Left kidney (tissue), 8 donors: Measurements from ENCODE around the gene STEAP1. TPM values are rescaled to one million over a fixed set of nuclear protein-coding genes. Genes with fewer than 3 reads are reported as not detected.
A peak's percentile ranks its signal among the peaks of the same experiment; 100 is the strongest.
"Not testable (repeated sequence)": the region's sequence is repeated elsewhere in the genome, so short reads cannot be mapped to it uniquely, and the experiment has no call there.

ENCODE experiments used
- DNase-seq: peaks from one replicate; pipeline ENCODE4 v3.0.0-alpha.2; 2013
- long read RNA-seq, 8 donors: transcript quantifications; one replicate each; lab custom pipeline, GENCODE V29; 2026
- polyA plus RNA-seq: library from polyadenylated mRNA; unstranded; fragments of 120-200 nt; gene quantifications from one replicate; pipeline ENCODE4 v1.2.1, GENCODE V29; 2013; ENCODE audit not compliant: insufficient read length

STEAP1 gene
- 16.5 TPM for polyA plus RNA-seq
- long read RNA-seq, donor 1, transcript STEAP1-201 (5 exons, 1,313 nt): major isoform, 6 of 6 reads
- long read RNA-seq, donor 1, partial matches to known transcripts: 0 of 6 reads
- long read RNA-seq, donor 1, other reads (novel, unspliced or antisense): 0 of 6 reads
- long read RNA-seq, donor 2, partial matches to known transcripts: 0 of 4 reads
- long read RNA-seq, donor 2, other reads (novel, unspliced or antisense): 0 of 4 reads
- long read RNA-seq, donor 3, transcript STEAP1-201 (5 exons, 1,313 nt): major isoform, 6 of 9 reads
- long read RNA-seq, donor 3, partial matches to known transcripts: 0 of 9 reads
- long read RNA-seq, donor 3, other reads (novel, unspliced or antisense): 0 of 9 reads
- long read RNA-seq, donor 4: 0 reads
- long read RNA-seq, donor 5, transcript STEAP1-201 (5 exons, 1,313 nt): major isoform, 10 of 11 reads
- long read RNA-seq, donor 5, partial matches to known transcripts: 0 of 11 reads
- long read RNA-seq, donor 5, other reads (novel, unspliced or antisense): 0 of 11 reads
- long read RNA-seq, donor 6, partial matches to known transcripts: 0 of 1 reads
- long read RNA-seq, donor 6, other reads (novel, unspliced or antisense): 0 of 1 reads
- long read RNA-seq, donor 7, partial matches to known transcripts: 0 of 3 reads
- long read RNA-seq, donor 7, other reads (novel, unspliced or antisense): 0 of 3 reads
- long read RNA-seq, donor 8, partial matches to known transcripts: 0 of 1 reads
- long read RNA-seq, donor 8, other reads (novel, unspliced or antisense): 0 of 1 reads

GRCh38 chr7:90153943-90154771 is at the start of gene STEAP1:
TSS of gene STEAP1 (plus strand) at chr7:90154469. CDS start at chr7:90159789, 5,320 bp downstream.
- peak; percentile 86 for DNase-seq

- DNase-seq: not testable (repeated sequence)
These were observed 39.3 kb upstream of the STEAP1 start for GRCh38 chr7:90114972-90115371.

GRCh38 chr7:90118551-90119177 is 35.6 kb upstream of the STEAP1 start:
- peak; percentile 7 for DNase-seq

GRCh38 chr7:90119178-90119971 is 34.9 kb upstream of the STEAP1 start:
- DNase-seq: peak; percentile 18

GRCh38 chr7:90120205-90120604 is 34.1 kb upstream of the STEAP1 start:
- not testable (repeated sequence) for DNase-seq

GRCh38 chr7:90131746-90132145 is 22.5 kb upstream of the STEAP1 start:
- not testable (repeated sequence) for DNase-seq

- DNase-seq: not testable (repeated sequence)
These were observed 6.9 kb upstream of the STEAP1 start for GRCh38 chr7:90147079-90147960.

GRCh38 chr7:90149428-90149827 is 4.8 kb upstream of the STEAP1 start:
- not testable (repeated sequence) for DNase-seq

- not testable (repeated sequence) for DNase-seq
These were observed 2.4 kb upstream of the STEAP1 start for GRCh38 chr7:90151884-90152283.

GRCh38 chr7:90152642-90153253 is 1.5 kb upstream of the STEAP1 start:
- DNase-seq: peak; percentile 22

- no peak for DNase-seq
These were observed 937 bp downstream of the STEAP1 start for GRCh38 chr7:90155206-90155605.

- not testable (repeated sequence) for DNase-seq
These were observed 3.1 kb downstream of the STEAP1 start for GRCh38 chr7:90157331-90157730.

- DNase-seq: not testable (repeated sequence)
These were observed 3.6 kb downstream of the STEAP1 start for GRCh38 chr7:90157761-90158350.

- DNase-seq: no peak
These were observed 9.3 kb downstream of the STEAP1 start for GRCh38 chr7:90163534-90163933.

- no peak for DNase-seq
These were observed 11.5 kb downstream of the STEAP1 start for GRCh38 chr7:90165724-90166123.

- no peak for DNase-seq
These were observed 11.9 kb downstream of the STEAP1 start for GRCh38 chr7:90166153-90166552.

GRCh38 chr7:90167361-90167760 is 13.1 kb downstream of the STEAP1 start:
- DNase-seq: no peak

GRCh38 chr7:90169891-90170290 is 15.6 kb downstream of the STEAP1 start:
- DNase-seq: no peak

GRCh38 chr7:90172121-90172520 is 17.9 kb downstream of the STEAP1 start:
- no peak for DNase-seq
